Spleen (tissue), 11 donors: ENCODE data around the gene OR51G1. TPM values are rescaled to one million over a fixed set of nuclear protein-coding genes. Genes with fewer than 3 reads are reported as not detected.

Source experiments
- DNase-seq: peaks from one replicate; pipeline ENCODE4 v3.0.0-alpha.2; 2020
- H3K27ac ChIP-seq, 8 donors: fragments of 200-600 bp; sonication (generic) in 7 of 8; 1 replicate in 4 of 8; 2 replicates in 4 of 8; pipeline versions ENCODE4 v1.5.0 to v1.8.0; 2016 to 2021; ENCODE audit warnings: inconsistent platforms in 4 of 8, mild to moderate bottlenecking in 4 of 8, moderate library complexity in 1 of 8
- H3K27me3 ChIP-seq, 7 donors: fragments of 200-600 bp; sonication (generic) in 6 of 7; replicated peaks in 1 of 7; 1 replicate in 4 of 7; 2 replicates in 3 of 7; pipeline versions ENCODE4 v1.5.0 to v1.8.0; 2016 to 2021; ENCODE audit warnings: inconsistent platforms in 3 of 7, mild to moderate bottlenecking in 1 of 7
- H3K36me3 ChIP-seq, 6 donors: fragments of 200-600 bp; sonication (generic) in 5 of 6; 1 replicate in 4 of 6; 2 replicates in 2 of 6; pipeline versions ENCODE4 v1.5.0 to v1.8.0; 2016 to 2021; ENCODE audit warnings: inconsistent platforms in 2 of 6
- H3K4me1 ChIP-seq, 6 donors: fragments of 200-600 bp; sonication (generic) in 5 of 6; 1 replicate in 3 of 6; 2 replicates in 3 of 6; pipeline versions ENCODE4 v1.5.0 to v1.8.0; 2016 to 2021; ENCODE audit warnings: inconsistent platforms in 3 of 6
- H3K4me3 ChIP-seq, 8 donors: fragments of 200-600 bp; sonication (generic) in 7 of 8; 1 replicate in 4 of 8; 2 replicates in 4 of 8; pipeline versions ENCODE4 v1.5.0 to v1.8.0; 2016 to 2021; ENCODE audit warnings: inconsistent platforms in 4 of 8, mild to moderate bottlenecking in 4 of 8, moderate library complexity in 2 of 8
- H3K9me3 ChIP-seq, 8 donors: fragments of 200-600 bp; sonication (generic) in 7 of 8; 1 replicate in 4 of 8; 2 replicates in 4 of 8; pipeline versions ENCODE4 v1.5.0 to v1.8.0; 2016 to 2021; ENCODE audit warnings: inconsistent platforms in 4 of 8
- POLR2A ChIP-seq, 3 donors: fragments of 450-650 bp; IDR thresholded peaks; one replicate each; pipeline ENCODE4 v1.5.1; 2017; ENCODE audit warnings: antibody characterized with exemption in 3 of 3, mild to moderate bottlenecking in 1 of 3
- POLR2AphosphoS5 ChIP-seq, 3 donors: sonication (generic); formaldehyde crosslinking; IDR thresholded peaks; one replicate each; pipeline ENCODE4 v1.5.1; 2017; ENCODE audit warnings: antibody characterized with exemption in 3 of 3
- WGBS, 5 donors: extraction: QIAGEN DNeasy Blood & Tissue Kit in 3 of 5; methylation state at CpG; one replicate each; pipeline versions ENCODE4 v1.1.5 to v1.1.7; 2013 to 2018; 5-methylcytosine and 5-hydroxymethylcytosine counted together
- intact Hi-C: fragments of 100-400 bp; cut with DNase I; formaldehyde crosslinking; loops from one replicate; pipeline ENCODE4 v1.15.0; 2023; ENCODE audit warnings: low total_unique reads
- polyA plus RNA-seq, 3 donors: library from polyadenylated mRNA; stranded (reverse); fragments of 200-250 nt; gene quantifications; one replicate each; pipeline ENCODE4 v1.2.1, GENCODE V29; 2013
- total RNA-seq, 7 donors: library from RNA; depleted of rRNA in 3 of 7; stranded (reverse); fragments of >200 nt in 3 of 7; fragmentation: NEBNext Ultra II Directional in 4 of 7; extraction: Animal tissue kit (Norgen Biotek cat#: 25700) in 4 of 7; gene quantifications; one replicate each; pipeline versions ENCODE4 v1.1.0 to v1.2.1, GENCODE V29; 2016 to 2021
- TF ChIP-seq, protein P1 (sequence below), 11 experiments: fragments of 200-600 bp in 7 of 11; fragments of 450-650 bp in 4 of 11; sonication (generic) in 4 of 11; IDR thresholded peaks in 8 of 11; conservative IDR thresholded peaks in 3 of 11; 1 replicate in 7 of 11; 2 replicates in 4 of 11; pipeline versions ENCODE4 v1.4.0 to v1.8.0; 2016 to 2021; ENCODE audit warnings: antibody characterized with exemption in 11 of 11, inconsistent platforms in 4 of 11, mild to moderate bottlenecking in 1 of 11
- donor health status: healthy with polysubstance abuse.
- donor health status: DM: no; HTN: no; CAD: no; lungs with moderate emphysema.
- donor health status: DM: no; HTN: no; CAD: no.
- donor health status: Bipolar disorder and iron deficiency.
- donor health status: healthy.
- donor health status: DM: no; HTN: no; CAD: no.
- donor health status: DM: yes; HTN: yes; CAD: no.

Gene OR51G1
- total and polyA plus RNA-seq, 10 donors: not detected

DNA sequence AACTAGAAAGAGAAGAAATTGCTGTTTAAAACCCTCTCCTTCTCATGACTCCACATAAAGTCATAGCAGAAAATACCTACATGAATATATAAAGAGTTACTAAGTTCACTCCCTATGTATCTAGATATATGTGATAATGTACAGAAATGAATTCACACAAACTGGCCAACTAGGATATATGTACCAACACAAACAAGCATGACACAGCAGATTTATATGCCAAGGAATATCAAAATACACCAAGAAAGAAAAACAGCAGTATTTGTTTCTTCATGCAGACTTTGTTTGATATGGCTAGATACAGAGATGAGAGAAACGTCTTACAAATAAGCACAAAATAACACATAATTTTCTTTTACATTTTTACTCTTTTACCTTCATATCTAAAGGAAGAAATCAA is 1.8 kb downstream of the OR51G1 start:
- Histone ChIP-seq H3K27me3 (no peaks in the 10 kb centered on the region), H3K4me1 (no peaks in the 10 kb centered on the region), H3K4me3 (no peak overlapping the region), H3K9me3 (no peaks in the 10 kb centered on the region), H3K36me3 (no peaks in the 10 kb centered on the region), H3K27ac (no peak overlapping the region)
- no peak for TF ChIP-seq POLR2A (IDR thresholded peaks at IDR 0.05)
- no peak for TF ChIP-seq POLR2AphosphoS5 (IDR thresholded peaks at IDR 0.05)
- TF ChIP-seq, protein P1, sequence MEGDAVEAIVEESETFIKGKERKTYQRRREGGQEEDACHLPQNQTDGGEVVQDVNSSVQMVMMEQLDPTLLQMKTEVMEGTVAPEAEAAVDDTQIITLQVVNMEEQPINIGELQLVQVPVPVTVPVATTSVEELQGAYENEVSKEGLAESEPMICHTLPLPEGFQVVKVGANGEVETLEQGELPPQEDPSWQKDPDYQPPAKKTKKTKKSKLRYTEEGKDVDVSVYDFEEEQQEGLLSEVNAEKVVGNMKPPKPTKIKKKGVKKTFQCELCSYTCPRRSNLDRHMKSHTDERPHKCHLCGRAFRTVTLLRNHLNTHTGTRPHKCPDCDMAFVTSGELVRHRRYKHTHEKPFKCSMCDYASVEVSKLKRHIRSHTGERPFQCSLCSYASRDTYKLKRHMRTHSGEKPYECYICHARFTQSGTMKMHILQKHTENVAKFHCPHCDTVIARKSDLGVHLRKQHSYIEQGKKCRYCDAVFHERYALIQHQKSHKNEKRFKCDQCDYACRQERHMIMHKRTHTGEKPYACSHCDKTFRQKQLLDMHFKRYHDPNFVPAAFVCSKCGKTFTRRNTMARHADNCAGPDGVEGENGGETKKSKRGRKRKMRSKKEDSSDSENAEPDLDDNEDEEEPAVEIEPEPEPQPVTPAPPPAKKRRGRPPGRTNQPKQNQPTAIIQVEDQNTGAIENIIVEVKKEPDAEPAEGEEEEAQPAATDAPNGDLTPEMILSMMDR (IDR thresholded peaks at IDR 0.05 in 8 of 11, conservative IDR thresholded peaks at IDR 0.05 in 3 of 11): no peak
- WGBS, 5 donors: 47 to 79% (median 55%) methylated on average over 1 of the region's 1 CpG
- no peak for DNase-seq
- intact Hi-C loops: no loop called here

GRCh38 chr11:4921796-4922195 is 2.3 kb downstream of the OR51G1 start:
- Histone ChIP-seq H3K36me3 (no peaks in the 10 kb centered on the region), H3K27me3 (no peaks in the 10 kb centered on the region), H3K27ac (no peak overlapping the region), H3K9me3 (no peaks in the 10 kb centered on the region), H3K4me1 (no peaks in the 10 kb centered on the region), H3K4me3 (no peak overlapping the region)
- TF ChIP-seq POLR2AphosphoS5 (IDR thresholded peaks at IDR 0.05) (no peak), POLR2A (IDR thresholded peaks at IDR 0.05) (no peak)
- TF ChIP-seq, protein P1 (IDR thresholded peaks at IDR 0.05 in 8 of 11, conservative IDR thresholded peaks at IDR 0.05 in 3 of 11): no peak
- no peak for DNase-seq
- WGBS, 5 donors: 61 to 87% (median 80%) methylated on average over 1 of the region's 1 CpG
- intact Hi-C loops: no loop called here

- intact Hi-C loops: no loop called here
- H3K27ac ChIP-seq: no peak within 1 kb of the TSS
- H3K4me1 ChIP-seq: no peaks in the 10 kb centered on the region
- no peaks in the 10 kb centered on the region for H3K27me3 ChIP-seq
- H3K36me3 ChIP-seq: no peaks in the 10 kb centered on the region
- no peak for TF ChIP-seq POLR2AphosphoS5 (IDR thresholded peaks at IDR 0.05)
- TF ChIP-seq, protein P1 (IDR thresholded peaks at IDR 0.05 in 8 of 11, conservative IDR thresholded peaks at IDR 0.05 in 3 of 11): no peak
- no peak for TF ChIP-seq POLR2A (IDR thresholded peaks at IDR 0.05)
- 72 to 89% (median 83%) methylated on average over 4 of the region's 4 CpGs for WGBS, 5 donors
- no peak within 1 kb of the TSS for H3K4me3 ChIP-seq
- no peaks in the 10 kb centered on the region for H3K9me3 ChIP-seq
- DNase-seq: no peak
These were observed 4.9 kb downstream of the OR51G1 start, which contains the start of gene OR51G2 for GRCh38 chr11:4919250-4919649. Gene OR51G2 (minus strand): TSS chr11:4919350. CDS start chr11:4915663, 3,687 bp downstream.

DNA sequence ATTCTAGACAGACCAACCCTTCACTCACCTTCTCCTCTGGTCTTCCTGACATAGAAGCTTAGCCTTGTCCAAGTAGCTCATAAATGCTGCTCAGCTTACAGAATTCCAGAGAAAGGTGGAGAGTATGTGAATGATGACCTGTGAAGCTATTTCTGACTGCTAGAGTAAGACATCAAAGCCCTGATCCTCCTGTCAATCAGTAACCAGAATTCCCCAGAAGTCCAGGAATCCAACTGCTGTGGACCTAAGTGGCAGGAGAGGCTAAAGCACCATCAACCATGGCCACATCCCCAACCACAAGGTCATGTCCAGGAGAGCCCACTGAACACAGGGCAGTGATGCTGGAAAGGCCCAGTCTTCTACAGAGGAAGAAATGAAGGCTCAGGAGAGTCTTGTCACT is 7.6 kb downstream of the OR51G1 start:
- Histone ChIP-seq H3K36me3 (no peaks in the 10 kb centered on the region), H3K4me3 (no peak overlapping the region), H3K27me3 (no peaks in the 10 kb centered on the region), H3K9me3 (no peaks in the 10 kb centered on the region), H3K4me1 (no peaks in the 10 kb centered on the region), H3K27ac (no peak overlapping the region)
- DNase-seq: no peak
- TF ChIP-seq POLR2A (IDR thresholded peaks at IDR 0.05) (no peak), POLR2AphosphoS5 (IDR thresholded peaks at IDR 0.05) (no peak)
- TF ChIP-seq, protein P1 (IDR thresholded peaks at IDR 0.05 in 8 of 11, conservative IDR thresholded peaks at IDR 0.05 in 3 of 11): no peak
- intact Hi-C loops: no loop called here
